Putamen (tissue), 1 donor: Measurements from ENCODE around the gene GOLPH3.
A peak's percentile ranks its signal among the peaks of the same experiment; 100 is the strongest.
"Not testable (repeated sequence)": the region's sequence is repeated elsewhere in the genome, so short reads cannot be mapped to it uniquely, and the experiment has no call there.

Source experiments
- DNase-seq: peaks from one replicate; pipeline ENCODE4 v3.0.0-alpha.2; 2016; ENCODE audit warnings: low spot score

GOLPH3 gene

GRCh38 chr5:32135086-32135485 is 39.0 kb downstream of the GOLPH3 start:
- DNase-seq: no peak

GRCh38 chr5:32132757-32133156 is 41.4 kb downstream of the GOLPH3 start:
- no peak for DNase-seq

GRCh38 chr5:32131604-32132003 is 42.5 kb downstream of the GOLPH3 start:
- DNase-seq: no peak

- DNase-seq: no peak
Measured at GRCh38 chr5:32130865-32131264, 43.3 kb downstream of the GOLPH3 start.

GRCh38 chr5:32129074-32129598 is 45.0 kb downstream of the GOLPH3 start:
- no peak for DNase-seq

GRCh38 chr5:32127711-32128110 is 46.4 kb downstream of the GOLPH3 start:
- no peak for DNase-seq

- DNase-seq: no peak
Measured at GRCh38 chr5:32126691-32127090, 47.4 kb downstream of the GOLPH3 start.

- DNase-seq: no peak
Measured at GRCh38 chr5:32123889-32124676, 50.0 kb downstream of the GOLPH3 start.

GRCh38 chr5:32123058-32123805 is 50.9 kb downstream of the GOLPH3 start:
- no peak for DNase-seq

GRCh38 chr5:32118922-32119321 is 55.2 kb downstream of the GOLPH3 start:
- not testable (repeated sequence) for DNase-seq

GRCh38 chr5:32116574-32117313 is 57.4 kb downstream of the GOLPH3 start:
- DNase-seq: no peak

- DNase-seq: no peak
Measured at GRCh38 chr5:32115985-32116384, 58.1 kb downstream of the GOLPH3 start.

GRCh38 chr5:32110111-32110696 is 63.9 kb downstream of the GOLPH3 start:
- no peak for DNase-seq

- DNase-seq: no peak
Measured at GRCh38 chr5:32109236-32109635, 64.9 kb downstream of the GOLPH3 start.

GRCh38 chr5:32108167-32108566 is 66.0 kb downstream of the GOLPH3 start:
- no peak for DNase-seq

- no peak for DNase-seq
Measured at GRCh38 chr5:32107291-32107690, 66.8 kb downstream of the GOLPH3 start.

GRCh38 chr5:32103521-32103920 is 70.6 kb downstream of the GOLPH3 start:
- no peak for DNase-seq

GRCh38 chr5:32102254-32102986 is 71.7 kb downstream of the GOLPH3 start:
- no peak for DNase-seq

- no peak for DNase-seq
Measured at GRCh38 chr5:32100691-32101302, 73.3 kb downstream of the GOLPH3 start.

GRCh38 chr5:32100230-32100629 is 73.9 kb downstream of the GOLPH3 start:
- peak; percentile 81 for DNase-seq

GRCh38 chr5:32099486-32100035 is 74.6 kb downstream of the GOLPH3 start:
- no peak for DNase-seq
